Stimulated activated CD8-positive, alpha-beta memory T cell treated with anti-CD3 and anti-CD28 coated beads, Interleukin-4, amount 100 ng/mL, for 1 hour (primary cell): ENCODE data around the gene ALDH1B1.

ENCODE experiments used
- DNase-seq, 2 donors: peaks; one replicate each; pipeline ENCODE4 v3.0.0-alpha.2; 2020; ENCODE audit warnings: low read depth in 2 of 2, low spot score in 1 of 2

The ALDH1B1 gene

GRCh38 chr9:38414040-38414723, 21.7 kb downstream of the ALDH1B1 start:
- DNase-seq: no peak

- no peak for DNase-seq
Observed at GRCh38 chr9:38415856-38416255, 23.4 kb downstream of the ALDH1B1 start.

- DNase-seq: no peak
Observed at GRCh38 chr9:38416461-38416860, 24.0 kb downstream of the ALDH1B1 start.

- DNase-seq: no peak
Observed at GRCh38 chr9:38417003-38417945, 24.8 kb downstream of the ALDH1B1 start.

DNA sequence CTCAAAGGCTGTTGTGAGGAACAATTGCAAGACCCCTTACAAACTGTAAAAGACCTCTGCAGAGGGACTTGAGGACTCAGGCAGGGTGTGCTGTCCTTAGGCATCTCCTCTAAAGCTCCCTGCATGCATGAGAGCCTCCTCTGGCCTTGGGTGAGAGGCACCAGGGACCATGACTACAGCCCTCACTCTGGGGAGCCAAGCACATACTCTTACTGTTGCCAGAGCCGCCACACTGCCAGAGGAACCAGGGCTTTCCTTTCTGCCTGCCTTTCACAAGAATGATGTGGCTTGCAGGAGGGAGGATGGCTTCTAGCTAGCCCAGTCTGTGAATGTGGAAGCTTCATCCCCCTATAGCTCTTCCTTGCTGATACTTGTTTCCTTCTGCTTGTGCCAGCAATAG, 25.9 kb downstream of the ALDH1B1 start:
- DNase-seq: no peak

GRCh38 chr9:38419181-38419580, 26.7 kb downstream of the ALDH1B1 start:
- no peak for DNase-seq

DNA sequence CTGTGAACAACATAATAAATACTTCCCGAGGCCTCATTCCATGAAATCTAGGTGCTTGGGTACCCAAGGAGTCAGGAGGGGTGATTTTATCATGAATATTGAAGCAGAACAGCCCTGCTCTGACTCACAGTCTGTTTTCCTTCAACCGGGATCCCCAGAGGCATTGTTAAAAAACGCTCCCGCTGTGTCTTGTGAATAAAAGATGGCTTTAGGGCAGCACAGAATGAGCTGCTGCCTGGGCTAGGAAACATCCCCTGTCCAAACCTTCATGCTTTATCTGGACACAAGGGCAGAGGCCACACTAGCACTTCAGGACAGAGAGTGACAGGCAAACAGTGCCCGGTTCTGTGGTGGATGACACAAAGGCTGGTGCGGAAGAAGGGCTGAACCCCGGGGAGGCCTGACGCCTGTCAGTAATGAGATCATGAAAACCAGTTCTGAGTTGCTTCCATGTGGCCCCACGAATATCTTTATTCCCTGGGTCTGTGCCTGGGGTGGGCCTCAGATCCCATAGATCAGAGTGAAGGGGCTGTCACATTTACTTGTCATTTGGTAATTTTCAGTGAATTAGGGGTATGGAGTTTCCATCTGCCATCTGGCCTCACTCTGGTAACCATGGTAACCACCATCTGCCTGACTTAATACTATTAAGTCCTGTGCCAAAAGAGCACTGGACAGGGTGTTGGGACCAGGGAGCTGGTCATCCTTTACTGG, 29.2 kb downstream of the ALDH1B1 start:
- no peak for DNase-seq

DNA sequence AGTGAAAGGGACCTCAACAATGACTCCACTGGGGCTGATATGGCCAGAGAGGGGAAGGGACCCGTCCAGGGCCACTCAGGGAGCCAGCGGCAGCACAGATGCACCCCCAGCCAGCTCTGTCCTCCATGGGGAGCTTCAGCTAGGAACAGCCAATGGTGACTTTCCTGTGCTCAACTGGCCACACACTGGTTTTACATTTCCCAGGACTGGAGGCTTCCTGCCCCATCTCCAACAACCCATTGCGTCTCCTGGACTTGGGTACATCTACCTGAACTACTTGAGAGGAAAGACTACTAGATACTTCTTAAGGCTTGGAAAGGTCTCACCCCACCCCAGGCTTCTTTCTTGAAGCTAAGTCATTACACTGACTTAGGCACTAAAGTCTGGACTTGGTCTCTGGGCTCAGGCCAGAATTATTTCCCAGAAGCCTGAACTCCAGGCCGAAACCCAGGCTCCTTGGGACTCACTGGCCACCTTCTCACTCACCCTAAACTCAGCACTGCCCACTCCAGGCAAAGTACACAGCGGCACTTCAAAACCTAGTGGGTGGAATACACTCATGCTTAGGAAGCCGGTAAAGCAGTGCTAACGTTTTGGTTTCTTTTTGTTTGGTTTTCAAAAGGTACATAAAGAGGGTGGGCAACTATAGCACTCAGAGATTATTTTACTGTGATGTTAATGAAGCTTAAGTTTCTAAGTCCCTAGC, 30.2 kb downstream of the ALDH1B1 start:
- DNase-seq: no peak

DNA sequence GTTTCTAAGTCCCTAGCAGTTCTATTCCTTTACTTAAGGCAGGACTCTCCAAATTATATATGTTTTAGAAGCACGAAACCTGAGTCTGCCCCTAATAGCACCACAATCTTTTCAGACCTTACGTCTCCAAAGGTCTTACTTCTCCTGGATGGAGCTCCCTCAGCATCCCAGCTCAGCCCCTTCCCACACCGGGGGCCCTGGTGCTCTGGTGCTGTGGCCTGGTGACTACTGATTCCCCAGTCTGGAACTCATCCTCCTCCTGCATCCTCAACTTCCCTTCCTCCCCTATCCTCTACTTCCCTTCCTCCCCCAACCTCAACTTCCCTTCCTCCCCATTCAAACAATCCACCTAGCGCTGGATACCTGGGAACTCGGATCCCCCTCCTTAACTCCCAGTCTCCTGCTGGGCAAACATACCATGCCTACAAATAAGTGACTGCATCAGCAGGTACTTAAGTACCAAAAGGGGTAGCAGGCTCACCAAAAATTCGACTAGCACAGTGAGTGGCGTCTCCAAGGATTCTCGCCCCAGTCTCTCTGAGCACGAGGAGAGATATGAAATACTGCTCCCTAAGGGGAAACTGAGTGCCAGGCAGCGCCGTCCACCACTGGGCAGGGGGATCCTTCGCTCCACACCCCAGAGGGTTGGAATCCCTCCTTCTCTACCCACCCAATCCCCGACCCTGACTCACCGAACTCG, 30.9 kb downstream of the ALDH1B1 start:
- no peak for DNase-seq

DNA sequence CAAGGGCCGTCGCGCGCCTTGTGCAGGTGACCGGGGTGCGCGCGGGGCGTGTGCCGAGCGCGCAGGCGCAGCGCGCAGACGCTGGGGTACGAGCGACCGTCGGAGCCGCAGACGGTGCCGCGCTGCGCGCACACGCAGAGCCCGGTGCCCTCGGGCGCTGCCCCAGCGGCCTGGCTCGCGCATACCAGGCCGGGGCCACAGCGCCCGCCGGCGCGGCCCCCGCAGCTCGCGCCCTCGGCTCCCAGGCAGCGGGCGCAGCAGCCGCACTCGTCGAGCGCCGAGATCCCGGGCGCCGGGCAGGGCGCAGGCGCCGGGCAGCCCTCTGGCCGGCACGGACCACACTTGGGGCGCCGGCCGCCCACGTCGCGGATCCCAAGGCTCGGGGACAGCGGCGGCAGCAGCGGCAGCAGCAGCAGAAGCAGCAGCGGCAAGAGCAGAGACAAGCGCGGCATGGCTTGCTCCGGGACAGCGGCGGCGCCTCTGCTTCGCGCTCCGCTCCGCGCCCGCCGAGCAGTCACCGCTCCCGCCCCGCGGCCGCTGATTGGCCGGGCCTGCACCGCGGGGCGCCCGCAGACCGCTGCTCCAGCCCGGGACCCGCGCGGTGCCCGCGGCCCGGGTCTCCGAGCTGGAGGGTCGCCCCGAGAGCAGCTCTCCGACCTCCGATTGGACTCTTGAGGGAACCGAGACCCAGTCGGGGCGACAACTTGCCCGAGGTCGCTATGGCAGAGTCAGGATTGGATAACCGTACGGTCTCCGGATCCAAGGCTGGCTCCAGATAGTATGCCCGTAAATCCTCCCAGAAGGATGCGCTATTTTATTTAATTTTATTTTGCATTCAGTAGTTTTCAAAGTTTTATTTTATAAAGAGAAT, 31.7 kb downstream of the ALDH1B1 start, which contains the start of gene IGFBPL1:
IGFBPL1 (minus strand) TSS at position 482 of the 871 bp plus-strand sequence; CDS start at position 452, 30 bp downstream.
- DNase-seq: no peak

DNA sequence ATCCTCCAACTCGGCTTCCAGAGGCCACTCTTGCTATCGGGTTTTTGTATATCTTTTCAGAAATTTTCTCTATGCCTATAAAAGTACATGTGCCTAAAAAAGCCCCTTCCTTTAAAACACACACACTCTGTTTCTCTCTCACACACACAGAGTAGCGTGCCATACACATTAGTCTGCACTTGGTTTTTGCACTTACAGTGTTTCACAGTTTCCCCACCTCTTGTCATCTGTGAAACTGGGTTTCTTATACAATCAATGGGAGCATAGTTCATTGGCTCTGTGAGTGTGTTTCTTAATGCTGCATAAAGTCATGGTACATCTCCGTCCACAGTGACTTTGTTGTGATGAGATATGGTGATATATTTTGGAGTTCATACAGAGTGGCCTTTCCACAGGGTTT, 32.4 kb downstream of the ALDH1B1 start:
- no peak for DNase-seq

GRCh38 chr9:38428062-38428461, 35.6 kb downstream of the ALDH1B1 start:
- no peak for DNase-seq

DNA sequence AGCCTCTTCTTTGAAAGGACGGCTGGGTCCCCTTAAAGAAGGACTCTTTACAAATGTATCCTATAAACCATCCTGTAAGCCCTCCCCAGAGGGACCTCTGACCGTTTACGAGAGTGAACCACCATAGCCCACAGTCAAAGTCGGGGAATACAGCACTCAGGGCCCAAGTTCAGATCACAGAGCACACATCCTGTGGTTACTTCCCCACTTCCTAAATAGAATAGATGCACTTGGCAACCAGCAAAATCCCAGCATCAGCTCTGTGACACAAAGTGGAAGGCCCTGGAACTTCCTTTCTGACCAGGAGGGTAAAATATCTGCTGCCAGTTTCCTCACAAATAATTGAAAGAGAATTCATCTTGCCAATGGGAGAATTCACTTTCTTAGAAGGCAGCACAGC, 38.6 kb downstream of the ALDH1B1 start:
- no peak for DNase-seq

- DNase-seq: no peak
Observed at GRCh38 chr9:38432922-38433510, 40.5 kb downstream of the ALDH1B1 start.

- DNase-seq: no peak
Observed at GRCh38 chr9:38434365-38434764, 41.9 kb downstream of the ALDH1B1 start.

DNA sequence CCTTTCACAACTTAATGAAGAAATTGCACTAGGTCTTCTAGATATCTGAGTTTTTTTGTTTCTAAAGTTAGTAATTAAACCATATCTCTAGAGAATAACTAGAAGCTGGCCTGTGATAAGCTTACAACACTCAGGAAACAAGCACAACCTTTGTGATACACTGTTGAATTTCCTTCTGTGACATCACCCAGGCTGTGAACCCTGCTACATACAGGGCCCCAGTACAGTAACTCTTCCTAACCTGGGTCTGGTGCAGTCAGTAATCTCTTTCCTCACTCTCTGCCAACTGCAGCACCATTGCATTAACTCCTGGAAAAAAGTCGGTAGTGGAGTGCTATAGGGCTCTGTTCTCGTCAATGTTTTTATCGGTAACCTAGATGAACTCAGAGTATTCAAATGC, 42.4 kb downstream of the ALDH1B1 start:
- no peak for DNase-seq

GRCh38 chr9:38435521-38435920, 43.0 kb downstream of the ALDH1B1 start:
- DNase-seq: no peak

- DNase-seq: no peak
Observed at GRCh38 chr9:38436708-38437107, 44.2 kb downstream of the ALDH1B1 start.

DNA sequence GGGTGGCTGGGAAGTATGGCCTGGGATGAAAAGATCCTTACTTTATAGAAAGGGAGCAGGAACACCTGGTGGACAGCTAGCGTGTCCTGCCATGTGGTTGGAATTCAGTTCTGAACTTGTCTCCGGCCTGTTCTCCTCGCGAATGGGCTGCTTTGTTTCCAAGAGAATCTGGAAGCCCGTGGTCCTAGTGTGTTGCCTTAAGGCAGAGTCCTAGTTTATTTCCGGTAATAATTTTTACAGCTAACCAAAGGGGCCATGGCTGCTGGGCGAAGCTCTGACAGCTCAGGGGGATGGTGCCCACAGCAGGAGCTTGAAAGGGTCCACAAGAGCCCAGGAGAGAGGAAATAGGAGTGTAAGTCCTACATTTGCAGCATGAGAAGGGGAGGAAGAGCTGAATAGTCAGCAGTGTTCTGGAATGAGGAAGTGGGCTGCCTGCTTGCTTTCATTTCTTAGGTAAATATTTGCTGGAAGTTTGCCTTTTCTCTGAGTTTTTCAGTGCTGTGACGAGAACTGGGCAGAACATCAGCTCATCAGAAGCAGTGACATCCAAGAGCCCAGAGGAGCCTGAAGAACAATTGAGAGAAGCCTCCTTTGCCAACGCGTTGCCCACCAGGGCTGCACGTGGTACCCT, 44.8 kb downstream of the ALDH1B1 start:
- DNase-seq: no peak
